Body of pancreas (tissue), 4 donors: ENCODE measurements around the gene MAGI1.

Experiments used
- CTCF ChIP-seq, 7 experiments: fragments of 450-650 bp in 4 of 7; fragments of 200-600 bp in 3 of 7; sonication (generic) in 3 of 7; IDR thresholded peaks; one replicate each; pipeline ENCODE4 v1.5.1; 2016 to 2019; ENCODE audit warnings: antibody characterized with exemption in 7 of 7
- POLR2A ChIP-seq, 3 donors: fragments of 450-650 bp; IDR thresholded peaks; one replicate each; pipeline ENCODE4 v1.6.1; 2016; ENCODE audit warnings: antibody characterized with exemption in 3 of 3, mild to moderate bottlenecking in 2 of 3

- TF ChIP-seq CTCF (IDR thresholded peaks at IDR 0.05), result no peak
- no peak for TF ChIP-seq POLR2A (IDR thresholded peaks at IDR 0.05)
Observed at GRCh38 chr3:65869798-65870197, 168.9 kb downstream of the MAGI1 start.
